HG03139 (cell line): ENCODE measurements around the gene CPA2.
"Not testable (repeated sequence)": the region's sequence is repeated elsewhere in the genome, so short reads cannot be mapped to it uniquely, and the experiment has no call there.

ENCODE experiments used
- ATAC-seq: cut with Tn5 transposase; IDR thresholded peaks from one replicate; pipeline ENCODE4 v1.9.1; 2021; ENCODE audit not compliant: unreplicated experiment

The CPA2 gene

GRCh38 chr7:130266258-130266960 lies at the start of gene CPA2:
Gene CPA2, plus strand, starts transcription at chr7:130266863. Its CDS starts 19 bp downstream, at chr7:130266882.
- ATAC-seq, result no peak

- no peak for ATAC-seq
Measured at GRCh38 chr7:130218806-130219620, 47.6 kb upstream of the CPA2 start.

GRCh38 chr7:130219871-130220270 lies 46.8 kb upstream of the CPA2 start:
- no peak for ATAC-seq

GRCh38 chr7:130221746-130222145 lies 44.9 kb upstream of the CPA2 start:
- no peak for ATAC-seq

GRCh38 chr7:130223646-130224045 lies 43.0 kb upstream of the CPA2 start:
- no peak for ATAC-seq

- no peak for ATAC-seq
Measured at GRCh38 chr7:130224210-130224609, 42.5 kb upstream of the CPA2 start.

- not testable (repeated sequence) for ATAC-seq
Measured at GRCh38 chr7:130224923-130225322, 41.7 kb upstream of the CPA2 start.

GRCh38 chr7:130226333-130226732 lies 40.3 kb upstream of the CPA2 start:
- no peak for ATAC-seq

GRCh38 chr7:130227883-130228575 lies 38.6 kb upstream of the CPA2 start:
- ATAC-seq, result no peak

GRCh38 chr7:130228840-130229502 lies 37.7 kb upstream of the CPA2 start:
- ATAC-seq, result no peak

GRCh38 chr7:130229981-130230380 lies 36.7 kb upstream of the CPA2 start:
- not testable (repeated sequence) for ATAC-seq

- no peak for ATAC-seq
Measured at GRCh38 chr7:130231792-130232191, 34.9 kb upstream of the CPA2 start.

- ATAC-seq, result no peak
Measured at GRCh38 chr7:130232209-130232608, 34.5 kb upstream of the CPA2 start.

- no peak for ATAC-seq
Measured at GRCh38 chr7:130234078-130234477, 32.6 kb upstream of the CPA2 start.

- ATAC-seq, result not testable (repeated sequence)
Measured at GRCh38 chr7:130236361-130236760, 30.3 kb upstream of the CPA2 start.

- no peak for ATAC-seq
Measured at GRCh38 chr7:130240240-130240639, 26.4 kb upstream of the CPA2 start.

- ATAC-seq, result no peak
Measured at GRCh38 chr7:130242198-130243014, 24.3 kb upstream of the CPA2 start.

GRCh38 chr7:130243486-130243885 lies 23.2 kb upstream of the CPA2 start:
- ATAC-seq, result not testable (repeated sequence)

- ATAC-seq, result not testable (repeated sequence)
Measured at GRCh38 chr7:130246491-130246890, 20.2 kb upstream of the CPA2 start.

GRCh38 chr7:130248842-130249241 lies 17.8 kb upstream of the CPA2 start:
- not testable (repeated sequence) for ATAC-seq
